Gastroesophageal sphincter (tissue), 3 donors: ENCODE data around the gene DOK6.

ENCODE experiments used
- CTCF ChIP-seq, 4 experiments: fragments of 200-600 bp in 2 of 4; fragments of 450-650 bp in 2 of 4; sonication (generic) in 1 of 4; IDR thresholded peaks; one replicate each; pipeline ENCODE4 v1.5.1; 2017 to 2019; ENCODE audit warnings: antibody characterized with exemption in 4 of 4, mild to moderate bottlenecking in 2 of 4, moderate library complexity in 2 of 4
- EP300 ChIP-seq: sonication (generic); formaldehyde crosslinking; IDR thresholded peaks from one replicate; pipeline ENCODE4 v1.6.1; 2017; ENCODE audit warnings: antibody characterized with exemption, mild to moderate bottlenecking

GRCh38 chr18:69628774-69629359 lies 228.2 kb downstream of the DOK6 start:
- TF ChIP-seq CTCF (IDR thresholded peaks at IDR 0.05), result no peak
- no peak for TF ChIP-seq EP300
